Measurements from ENCODE around the gene SOX6.

SOX6 gene

GRCh38 chr11:16309226-16309625, 47.1 kb downstream of the SOX6 start:
- FAIRE-seq (no peak), DNase-seq (ENCODE audit: insufficient read length, low spot score) (no peak)
- TF ChIP-seq, protein P1, sequence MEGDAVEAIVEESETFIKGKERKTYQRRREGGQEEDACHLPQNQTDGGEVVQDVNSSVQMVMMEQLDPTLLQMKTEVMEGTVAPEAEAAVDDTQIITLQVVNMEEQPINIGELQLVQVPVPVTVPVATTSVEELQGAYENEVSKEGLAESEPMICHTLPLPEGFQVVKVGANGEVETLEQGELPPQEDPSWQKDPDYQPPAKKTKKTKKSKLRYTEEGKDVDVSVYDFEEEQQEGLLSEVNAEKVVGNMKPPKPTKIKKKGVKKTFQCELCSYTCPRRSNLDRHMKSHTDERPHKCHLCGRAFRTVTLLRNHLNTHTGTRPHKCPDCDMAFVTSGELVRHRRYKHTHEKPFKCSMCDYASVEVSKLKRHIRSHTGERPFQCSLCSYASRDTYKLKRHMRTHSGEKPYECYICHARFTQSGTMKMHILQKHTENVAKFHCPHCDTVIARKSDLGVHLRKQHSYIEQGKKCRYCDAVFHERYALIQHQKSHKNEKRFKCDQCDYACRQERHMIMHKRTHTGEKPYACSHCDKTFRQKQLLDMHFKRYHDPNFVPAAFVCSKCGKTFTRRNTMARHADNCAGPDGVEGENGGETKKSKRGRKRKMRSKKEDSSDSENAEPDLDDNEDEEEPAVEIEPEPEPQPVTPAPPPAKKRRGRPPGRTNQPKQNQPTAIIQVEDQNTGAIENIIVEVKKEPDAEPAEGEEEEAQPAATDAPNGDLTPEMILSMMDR (IDR thresholded peaks at IDR 0.05; ENCODE audit: insufficient read depth, missing control alignments) = no peak

GRCh38 chr11:16301462-16301861, 54.9 kb downstream of the SOX6 start:
- FAIRE-seq (no peak), DNase-seq (ENCODE audit: insufficient read length, low spot score) (no peak)
- TF ChIP-seq, protein P1 (IDR thresholded peaks at IDR 0.05; ENCODE audit: insufficient read depth, missing control alignments) = no peak

GRCh38 chr11:16299884-16300782, 56.2 kb downstream of the SOX6 start:
- TF ChIP-seq, protein P1 (IDR thresholded peaks at IDR 0.05; ENCODE audit: insufficient read depth, missing control alignments) = no peak
- DNase-seq (ENCODE audit: insufficient read length, low spot score) (no peak), FAIRE-seq (no peak)

DNA sequence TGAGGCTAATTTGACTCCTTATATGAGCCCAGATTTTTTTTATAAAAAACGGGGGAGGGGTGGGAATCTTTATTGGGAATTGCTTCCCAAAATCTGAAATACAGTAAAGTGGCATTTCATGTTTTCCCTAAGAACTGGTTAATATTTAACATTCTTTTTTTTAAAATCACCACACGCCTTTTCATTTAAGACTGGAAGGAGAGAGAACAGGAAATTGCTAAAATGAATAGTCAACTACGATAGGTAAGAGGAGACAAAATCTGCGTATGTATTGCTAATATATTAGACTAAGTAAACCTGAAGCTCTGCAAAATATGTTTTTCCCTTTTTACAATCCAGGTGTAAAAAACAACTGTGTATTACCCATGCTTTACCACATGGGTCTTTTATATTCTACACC, 57.0 kb downstream of the SOX6 start:
- TF ChIP-seq, protein P1 (IDR thresholded peaks at IDR 0.05; ENCODE audit: insufficient read depth, missing control alignments) = no peak
- FAIRE-seq (no peak), DNase-seq (ENCODE audit: insufficient read length, low spot score) (no peak)

GRCh38 chr11:16297332-16297731, 59.0 kb downstream of the SOX6 start:
- TF ChIP-seq, protein P1 (IDR thresholded peaks at IDR 0.05; ENCODE audit: insufficient read depth, missing control alignments) = no peak
- no peak for DNase-seq (ENCODE audit: insufficient read length, low spot score)
- peak; percentile 63 for FAIRE-seq

GRCh38 chr11:16296273-16296672, 60.1 kb downstream of the SOX6 start:
- TF ChIP-seq, protein P1 (IDR thresholded peaks at IDR 0.05; ENCODE audit: insufficient read depth, missing control alignments) = no peak
- DNase-seq (ENCODE audit: insufficient read length, low spot score) (no peak), FAIRE-seq (no peak)

GRCh38 chr11:16295592-16295991, 60.8 kb downstream of the SOX6 start:
- FAIRE-seq (no peak), DNase-seq (ENCODE audit: insufficient read length, low spot score) (no peak)
- TF ChIP-seq, protein P1 (IDR thresholded peaks at IDR 0.05; ENCODE audit: insufficient read depth, missing control alignments) = no peak
